Neural cell (in vitro differentiated cells): ENCODE data around the gene LPGAT1.

Experiments used
- EZH2 ChIP-seq: fragments of 200-600, 300-800 bp; shearing (Covaris generic), sonication (generic); IDR thresholded peaks from 2 replicates; pipeline ENCODE4 v1.6.1; 2014; ENCODE audit warnings: antibody characterized with exemption, low read length, borderline replicate concordance, mild to moderate bottlenecking; ENCODE audit not compliant: insufficient read depth, poor library complexity, severe bottlenecking
- TF ChIP-seq, protein P1 (sequence below): fragments of 450-650 bp; IDR thresholded peaks from 2 replicates; pipeline ENCODE4 v1.5.1; 2014; ENCODE audit warnings: antibody characterized with exemption, mild to moderate bottlenecking, moderate library complexity; ENCODE audit not compliant: poor library complexity, severe bottlenecking

DNA sequence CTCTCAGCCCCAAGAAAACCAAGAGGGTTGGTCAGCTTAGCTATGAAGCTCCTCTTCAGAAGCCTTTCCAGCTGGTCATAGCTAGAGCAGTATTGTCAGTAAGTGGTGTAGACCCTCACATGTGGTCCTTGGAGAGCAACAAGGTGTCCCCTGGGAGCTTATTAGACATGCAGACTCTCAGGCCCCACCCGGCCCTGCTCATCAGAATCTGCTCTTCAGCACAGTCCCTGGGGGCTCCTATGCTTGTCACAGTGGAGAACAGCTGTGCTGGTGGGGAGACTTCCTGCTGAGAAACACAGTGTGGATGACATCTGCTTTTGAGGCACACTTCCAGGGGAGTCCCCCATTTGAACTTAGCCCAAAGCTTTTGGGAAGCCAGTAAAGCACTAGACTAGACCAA is 133.2 kb downstream of the LPGAT1 start:
- TF ChIP-seq, protein P1, sequence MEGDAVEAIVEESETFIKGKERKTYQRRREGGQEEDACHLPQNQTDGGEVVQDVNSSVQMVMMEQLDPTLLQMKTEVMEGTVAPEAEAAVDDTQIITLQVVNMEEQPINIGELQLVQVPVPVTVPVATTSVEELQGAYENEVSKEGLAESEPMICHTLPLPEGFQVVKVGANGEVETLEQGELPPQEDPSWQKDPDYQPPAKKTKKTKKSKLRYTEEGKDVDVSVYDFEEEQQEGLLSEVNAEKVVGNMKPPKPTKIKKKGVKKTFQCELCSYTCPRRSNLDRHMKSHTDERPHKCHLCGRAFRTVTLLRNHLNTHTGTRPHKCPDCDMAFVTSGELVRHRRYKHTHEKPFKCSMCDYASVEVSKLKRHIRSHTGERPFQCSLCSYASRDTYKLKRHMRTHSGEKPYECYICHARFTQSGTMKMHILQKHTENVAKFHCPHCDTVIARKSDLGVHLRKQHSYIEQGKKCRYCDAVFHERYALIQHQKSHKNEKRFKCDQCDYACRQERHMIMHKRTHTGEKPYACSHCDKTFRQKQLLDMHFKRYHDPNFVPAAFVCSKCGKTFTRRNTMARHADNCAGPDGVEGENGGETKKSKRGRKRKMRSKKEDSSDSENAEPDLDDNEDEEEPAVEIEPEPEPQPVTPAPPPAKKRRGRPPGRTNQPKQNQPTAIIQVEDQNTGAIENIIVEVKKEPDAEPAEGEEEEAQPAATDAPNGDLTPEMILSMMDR: no peak
- TF ChIP-seq EZH2: no peak
